GM18507 (cell line): ENCODE measurements around the gene PARVB.
"Not testable (repeated sequence)": the region's sequence is repeated elsewhere in the genome, so short reads cannot be mapped to it uniquely, and the experiment has no call there.

Source experiments
- DNase-seq: peaks from one replicate; pipeline ENCODE4 v3.0.0; 2011; ENCODE audit warnings: low read depth; ENCODE audit not compliant: insufficient read length; ENCODE audit errors: extremely low spot score
- FAIRE-seq: peaks from 2 replicates; lab custom pipeline; 2011; peaks lifted over from hg19 to GRCh38; lab: Jason Lieb, UNC

The PARVB gene

DNA sequence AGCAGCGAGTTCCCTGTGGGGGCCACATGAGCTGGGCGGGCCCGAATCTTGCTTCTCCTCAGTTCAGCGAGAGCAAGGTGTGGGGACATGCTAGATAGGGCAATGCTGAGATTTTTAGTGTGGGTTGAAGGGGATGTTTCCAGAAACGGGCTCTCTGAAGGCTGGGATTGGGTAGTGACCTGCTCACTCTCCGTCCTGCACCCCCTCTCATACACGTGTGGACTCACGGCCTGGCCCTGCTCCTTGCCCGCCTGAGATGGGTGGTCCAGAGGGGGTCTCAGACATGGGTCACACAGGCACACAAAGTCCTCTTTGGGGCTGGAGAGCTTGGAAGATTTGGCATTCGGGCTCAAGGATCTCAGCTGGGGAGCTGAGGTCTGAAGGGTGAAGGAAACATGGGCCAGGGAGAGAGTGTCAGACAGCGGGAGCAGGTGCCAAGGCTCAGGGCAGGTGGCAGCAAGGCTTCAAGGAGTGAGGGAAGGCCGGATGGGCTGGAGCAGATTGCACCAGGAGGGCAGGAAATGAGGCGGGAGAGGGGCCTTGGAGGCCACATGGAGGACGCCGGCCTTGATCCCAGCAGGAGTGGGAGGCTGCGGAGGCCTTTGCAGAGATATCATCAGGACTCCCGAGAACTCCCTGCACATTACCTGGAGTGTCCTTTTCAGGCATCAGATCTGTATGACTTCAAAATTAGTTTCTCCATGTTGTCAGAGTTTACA, 74.1 kb downstream of the PARVB start:
- no peak for FAIRE-seq

DNA sequence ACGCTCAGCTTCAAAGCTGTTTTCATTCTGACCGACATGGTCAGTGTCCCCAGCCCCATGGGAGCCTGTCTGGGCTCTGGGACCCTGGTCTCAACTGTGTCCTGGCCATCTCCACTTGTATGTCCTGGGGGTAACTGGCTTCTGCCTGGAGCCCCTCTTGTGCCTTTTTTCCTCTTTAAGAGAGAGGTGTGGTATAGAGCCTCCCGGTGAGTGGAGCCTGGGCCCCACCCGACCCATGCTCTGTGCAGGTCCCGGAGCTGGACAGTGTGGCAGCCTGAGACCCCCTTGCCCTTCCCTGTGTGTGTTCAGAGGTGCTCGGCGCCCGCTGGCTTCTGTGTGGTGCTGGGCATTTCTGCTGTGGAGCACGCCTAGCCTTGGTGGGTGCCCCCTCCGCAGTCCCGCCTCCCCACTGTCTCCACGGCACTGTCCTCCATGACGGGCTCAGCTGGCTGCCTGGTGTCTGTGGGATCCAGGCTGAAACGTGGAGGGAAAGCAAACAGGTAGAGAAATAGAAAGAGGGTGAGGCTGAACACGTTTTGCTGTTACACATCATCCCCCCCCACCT, 74.9 kb downstream of the PARVB start:
- DNase-seq (no peak), FAIRE-seq (no peak)

More for the DNA sequence above, 74.1 kb downstream of the PARVB start:
- no peak for DNase-seq

DNA sequence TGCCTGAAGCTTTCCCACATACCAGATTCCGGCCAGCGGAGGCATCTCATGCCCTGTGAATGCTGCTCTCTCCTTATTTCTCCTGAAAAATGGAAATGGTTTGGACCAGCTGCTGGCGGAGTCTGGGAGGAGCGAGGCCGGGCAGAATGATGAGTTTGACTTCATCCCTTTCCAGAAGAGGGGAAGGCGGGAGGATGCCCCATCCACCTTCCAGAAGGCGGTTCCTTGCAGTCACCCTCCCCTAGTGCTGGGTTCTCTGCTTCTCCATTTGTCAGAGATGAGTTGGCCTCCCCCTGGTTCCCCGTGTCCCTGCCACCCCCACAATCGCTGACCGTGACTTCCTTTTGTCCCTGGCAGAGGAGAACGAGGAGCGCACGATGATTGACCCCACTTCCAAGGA, 75.6 kb downstream of the PARVB start:
- FAIRE-seq (no peak), DNase-seq (no peak)

DNA sequence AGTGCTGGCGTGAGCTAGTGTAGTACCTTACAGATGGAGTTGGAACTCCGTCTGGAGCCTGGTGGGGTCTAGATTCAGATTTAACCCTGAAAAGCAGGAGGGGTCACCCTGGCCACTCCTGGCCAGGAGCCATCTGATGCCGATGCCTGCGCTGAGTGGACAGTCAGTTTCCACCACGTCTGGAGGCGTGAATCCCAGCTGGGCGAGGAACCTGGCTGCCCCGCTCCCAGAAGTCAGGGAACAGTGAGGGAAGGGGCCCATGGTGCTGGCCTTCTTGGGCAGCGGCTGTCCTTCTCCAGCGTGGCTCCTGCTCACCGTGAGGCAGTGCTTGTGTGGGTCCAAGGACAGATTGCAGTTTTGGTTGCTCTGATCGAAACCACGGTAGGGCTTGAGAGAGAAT, 76.3 kb downstream of the PARVB start:
- DNase-seq, result no peak
- no peak for FAIRE-seq

DNA sequence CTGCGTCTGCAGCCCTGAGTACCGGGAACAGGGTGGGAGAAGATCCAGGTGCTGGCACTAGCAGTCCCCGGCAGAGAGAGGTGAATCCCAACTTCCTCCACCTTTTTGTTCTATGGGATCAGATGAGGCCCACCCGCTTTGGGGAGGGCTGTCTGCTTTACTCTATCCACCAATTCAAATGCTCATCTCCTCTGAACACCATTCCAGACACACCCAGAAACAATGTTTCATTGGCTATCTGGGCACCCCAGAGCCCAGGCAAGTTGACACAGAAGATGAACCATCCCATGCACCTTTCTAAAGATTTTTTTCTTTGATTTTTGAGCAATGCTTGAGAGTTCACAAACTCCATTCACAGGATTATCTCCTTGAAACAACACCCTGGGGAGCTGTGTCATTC, 78.0 kb downstream of the PARVB start:
- DNase-seq, result no peak
- FAIRE-seq, result no peak

DNA sequence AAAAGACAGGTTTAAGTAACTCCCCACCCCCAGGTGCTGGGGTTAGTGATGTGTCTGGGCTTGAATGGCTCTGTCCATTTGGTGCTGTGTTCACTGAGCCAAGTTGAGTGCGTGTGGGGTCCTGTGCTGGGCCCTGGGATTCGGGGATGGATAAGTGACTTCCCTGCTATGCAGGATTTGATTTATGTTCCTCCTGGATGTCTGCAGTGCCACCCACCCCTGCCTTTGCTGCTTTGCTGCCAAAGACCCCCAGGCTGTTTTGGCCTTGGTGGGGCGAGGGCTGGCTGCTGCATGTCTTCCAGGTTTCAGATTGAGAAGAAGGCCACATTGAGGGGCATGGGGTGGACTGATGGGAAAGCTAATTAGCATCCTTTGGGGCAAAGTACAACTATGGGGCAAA, 78.8 kb downstream of the PARVB start:
- DNase-seq (no peak), FAIRE-seq (no peak)

DNA sequence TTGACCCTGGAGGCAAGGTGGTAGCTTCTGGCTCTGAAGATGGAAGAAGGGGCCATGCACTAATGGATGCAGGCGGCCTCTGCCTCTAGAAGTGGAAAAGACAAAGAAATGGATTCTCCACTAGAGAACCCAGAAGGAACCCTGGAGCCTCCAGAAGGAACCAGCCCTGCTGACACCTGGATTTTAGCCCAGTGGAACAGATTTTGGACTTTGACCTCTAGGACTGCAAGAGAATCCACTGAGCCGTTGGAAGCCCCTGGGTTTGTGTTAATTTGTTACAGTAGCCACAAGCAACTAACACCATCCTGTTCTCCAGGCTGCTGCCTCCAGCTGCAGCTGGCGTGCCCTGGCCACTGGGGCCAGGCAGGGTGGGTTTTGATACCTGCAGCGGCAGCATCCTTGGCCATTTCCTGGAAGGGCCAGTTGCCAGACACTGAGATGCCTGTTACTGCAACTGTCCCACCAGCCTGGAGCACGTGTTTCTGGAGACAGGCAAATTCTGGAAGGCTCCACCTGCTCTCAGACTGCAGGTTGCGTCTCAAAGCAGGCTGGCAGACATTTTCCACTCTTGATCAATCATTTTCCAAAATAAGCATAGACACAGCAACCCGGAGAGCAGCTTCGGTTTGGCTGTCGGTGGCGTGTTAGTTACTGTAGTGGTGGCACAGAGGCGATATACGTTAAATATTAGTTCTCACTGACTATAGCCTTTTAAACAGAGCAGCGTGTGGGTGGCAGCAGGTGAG, 79.8 kb downstream of the PARVB start:
- no peak for DNase-seq
- no peak for FAIRE-seq

DNA sequence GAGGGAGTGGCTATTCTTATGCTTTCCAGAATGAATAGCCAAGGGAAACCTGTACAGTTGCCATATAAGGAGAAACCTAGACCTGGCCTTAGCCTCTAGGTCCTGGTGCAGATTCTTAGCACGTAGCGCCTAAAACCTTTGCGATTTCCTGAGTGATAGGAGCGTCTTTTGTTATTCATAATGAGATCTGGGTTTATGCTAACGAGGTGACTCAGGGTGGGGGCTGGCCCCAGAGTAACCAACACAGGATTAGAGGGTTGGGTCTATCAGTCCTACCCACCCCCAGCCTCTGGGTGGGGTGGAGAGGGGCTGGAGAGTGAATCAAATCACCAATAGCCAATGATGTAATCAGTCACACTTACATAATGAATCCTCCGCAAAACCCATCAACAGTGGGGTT, 83.2 kb downstream of the PARVB start:
- DNase-seq (no peak), FAIRE-seq (no peak)

DNA sequence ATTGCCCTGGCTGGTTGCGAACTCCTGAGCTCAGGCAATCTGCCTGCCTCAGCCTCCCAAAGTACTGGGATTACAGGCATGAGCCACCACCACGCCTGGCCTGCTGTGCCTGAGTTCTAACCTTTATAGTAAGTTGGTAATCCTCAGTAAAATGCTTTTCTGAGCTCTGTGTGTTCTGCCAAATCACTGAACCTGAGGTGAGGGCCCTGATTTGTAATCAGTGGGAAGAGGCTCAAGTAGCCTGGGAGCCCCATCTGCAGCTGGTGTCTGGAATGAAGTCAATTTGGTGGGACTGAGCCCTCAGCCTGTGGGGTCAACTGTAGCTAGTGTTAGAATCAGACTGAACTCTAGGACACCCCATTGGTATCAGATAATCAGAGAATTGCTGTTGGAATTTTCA, 84.0 kb downstream of the PARVB start:
- no peak for DNase-seq
- FAIRE-seq, result no peak

DNA sequence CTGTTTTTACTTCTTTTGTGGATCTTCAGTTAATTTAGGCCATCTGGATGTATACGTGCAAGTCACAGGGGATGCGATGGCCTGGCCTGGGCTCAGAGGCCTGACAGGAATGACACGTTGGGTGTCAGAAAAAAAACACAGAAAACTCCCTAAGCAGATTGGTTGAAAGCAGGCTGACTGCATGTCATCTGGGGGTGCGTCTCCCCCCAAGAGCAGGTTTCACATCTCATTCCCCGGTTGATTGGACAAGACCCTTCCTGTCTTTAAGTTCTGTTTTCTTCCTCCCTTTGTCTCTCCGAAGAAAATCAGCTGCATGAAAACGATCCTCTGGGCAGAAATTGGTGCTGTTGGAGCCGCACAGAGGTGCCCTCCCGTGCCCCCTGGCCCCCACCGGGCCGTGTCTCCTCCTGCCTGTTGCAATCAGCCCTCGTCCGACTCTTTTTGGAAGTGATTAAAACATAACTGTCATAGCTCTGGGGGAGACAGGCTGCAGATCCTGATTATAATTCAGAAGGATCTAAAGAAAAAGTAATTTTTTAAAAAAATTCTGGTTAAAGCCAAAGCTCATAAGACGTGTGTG, 84.8 kb downstream of the PARVB start:
- DNase-seq, result no peak
- no peak for FAIRE-seq

DNA sequence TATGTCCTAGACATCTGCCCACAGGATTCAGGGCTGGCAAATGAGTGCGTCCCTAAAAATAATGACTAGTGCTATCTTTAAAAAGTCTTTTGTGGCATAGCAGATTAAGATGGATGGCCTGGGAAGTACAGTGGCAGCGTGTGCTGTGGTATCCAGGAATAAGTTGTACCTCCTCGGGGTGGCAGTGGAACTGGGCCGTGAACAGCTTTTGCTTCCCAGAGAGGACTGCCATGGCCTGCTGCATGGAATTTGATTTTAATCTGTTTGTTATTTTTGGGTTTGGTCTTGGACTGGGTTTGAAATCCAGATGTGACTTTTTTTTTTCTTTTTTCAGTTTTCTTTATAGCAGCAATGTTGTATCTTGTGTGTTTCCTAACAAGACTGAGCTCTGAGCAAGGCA, 85.3 kb downstream of the PARVB start:
- DNase-seq (no peak), FAIRE-seq (no peak)

DNA sequence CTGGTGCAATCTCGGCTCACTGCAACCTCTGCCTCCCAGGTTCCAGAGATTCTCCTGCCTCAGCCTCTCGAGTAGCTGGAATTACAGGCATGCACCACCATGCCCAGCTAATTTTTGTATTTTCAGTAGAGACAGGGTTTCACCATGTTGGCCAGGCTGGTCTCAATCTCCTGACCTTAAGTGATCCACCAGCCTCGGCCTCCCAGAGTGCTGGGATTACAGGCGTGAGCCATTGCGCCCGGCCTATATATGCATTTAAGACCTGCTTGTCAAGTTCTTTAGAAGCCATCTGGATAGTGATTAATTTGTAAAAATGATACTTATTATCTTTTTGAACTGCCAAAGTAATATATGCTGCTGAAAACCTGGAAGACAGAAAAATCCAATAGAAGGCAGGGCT, 86.6 kb downstream of the PARVB start:
- DNase-seq, FAIRE-seq: not testable (repeated sequence)

DNA sequence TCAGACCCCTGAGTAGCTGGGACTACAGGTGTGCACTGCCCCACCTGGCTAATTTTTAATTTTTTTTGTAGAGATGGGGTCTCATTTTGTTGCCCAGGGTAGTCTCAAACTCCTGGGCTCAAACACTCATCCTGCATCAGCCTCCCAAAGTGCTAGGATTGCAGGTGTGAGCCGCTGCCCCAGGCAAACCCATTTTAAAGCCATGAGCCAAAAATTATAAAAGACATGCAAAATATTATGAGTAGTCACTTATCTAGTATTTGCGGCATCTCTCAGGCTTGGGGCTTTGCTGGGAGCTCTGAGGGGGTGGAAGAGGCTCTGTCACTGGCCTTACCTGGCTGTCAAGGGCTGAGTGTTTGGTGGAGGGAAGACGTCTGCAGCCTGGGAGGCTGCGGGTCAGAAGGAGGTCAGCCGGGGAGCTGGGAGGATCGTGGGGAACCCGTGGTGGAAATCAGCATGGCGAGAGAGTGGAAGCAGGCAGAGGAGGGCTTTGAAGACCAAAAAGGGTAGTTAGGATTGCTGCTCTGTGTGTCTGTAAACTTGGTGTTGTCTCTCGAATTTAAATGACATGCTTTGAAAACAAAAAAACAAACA, 87.6 kb downstream of the PARVB start:
- no peak for FAIRE-seq
- no peak for DNase-seq

DNA sequence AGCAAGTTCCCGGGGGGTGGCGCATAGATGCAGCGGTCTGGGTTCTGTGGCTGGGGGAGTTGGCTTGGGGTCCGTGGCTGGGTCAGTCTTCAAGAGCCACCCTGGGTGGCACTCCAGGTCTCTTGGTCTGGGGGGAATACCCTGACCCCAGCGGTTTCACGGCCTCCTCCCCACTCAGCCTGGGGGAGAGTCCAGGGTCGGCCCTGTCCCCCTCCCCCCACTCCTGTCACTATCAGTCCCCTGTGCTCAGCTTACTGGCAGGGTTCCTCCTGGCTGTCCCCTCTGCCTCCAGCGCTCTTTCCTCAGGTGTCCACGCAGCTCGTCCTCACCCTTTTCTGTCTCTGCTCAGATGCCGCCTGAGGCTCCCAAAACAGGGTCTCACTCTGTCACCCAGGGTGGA, 88.1 kb downstream of the PARVB start:
- FAIRE-seq (no peak), DNase-seq (no peak)

DNA sequence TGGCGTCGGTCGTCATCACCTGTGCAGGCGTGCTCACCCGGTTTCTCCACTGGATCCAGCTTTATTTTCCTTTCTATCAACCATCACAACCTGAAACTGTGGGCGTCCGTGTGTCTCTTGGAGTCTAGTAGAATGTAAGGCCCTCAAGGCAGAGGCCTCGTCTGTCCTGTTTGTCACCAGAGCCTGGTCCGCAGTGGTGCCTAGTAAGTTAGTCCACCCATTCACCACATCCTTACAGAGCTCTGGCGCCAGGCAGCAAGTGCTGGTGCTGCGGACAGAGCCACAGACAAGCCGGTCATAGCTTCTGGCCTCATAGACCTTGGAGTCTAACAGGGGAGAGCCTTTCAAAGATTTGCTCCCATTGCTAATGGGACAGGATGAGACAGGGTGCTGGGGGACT, 92.2 kb downstream of the PARVB start:
- FAIRE-seq (no peak), DNase-seq (no peak)

DNA sequence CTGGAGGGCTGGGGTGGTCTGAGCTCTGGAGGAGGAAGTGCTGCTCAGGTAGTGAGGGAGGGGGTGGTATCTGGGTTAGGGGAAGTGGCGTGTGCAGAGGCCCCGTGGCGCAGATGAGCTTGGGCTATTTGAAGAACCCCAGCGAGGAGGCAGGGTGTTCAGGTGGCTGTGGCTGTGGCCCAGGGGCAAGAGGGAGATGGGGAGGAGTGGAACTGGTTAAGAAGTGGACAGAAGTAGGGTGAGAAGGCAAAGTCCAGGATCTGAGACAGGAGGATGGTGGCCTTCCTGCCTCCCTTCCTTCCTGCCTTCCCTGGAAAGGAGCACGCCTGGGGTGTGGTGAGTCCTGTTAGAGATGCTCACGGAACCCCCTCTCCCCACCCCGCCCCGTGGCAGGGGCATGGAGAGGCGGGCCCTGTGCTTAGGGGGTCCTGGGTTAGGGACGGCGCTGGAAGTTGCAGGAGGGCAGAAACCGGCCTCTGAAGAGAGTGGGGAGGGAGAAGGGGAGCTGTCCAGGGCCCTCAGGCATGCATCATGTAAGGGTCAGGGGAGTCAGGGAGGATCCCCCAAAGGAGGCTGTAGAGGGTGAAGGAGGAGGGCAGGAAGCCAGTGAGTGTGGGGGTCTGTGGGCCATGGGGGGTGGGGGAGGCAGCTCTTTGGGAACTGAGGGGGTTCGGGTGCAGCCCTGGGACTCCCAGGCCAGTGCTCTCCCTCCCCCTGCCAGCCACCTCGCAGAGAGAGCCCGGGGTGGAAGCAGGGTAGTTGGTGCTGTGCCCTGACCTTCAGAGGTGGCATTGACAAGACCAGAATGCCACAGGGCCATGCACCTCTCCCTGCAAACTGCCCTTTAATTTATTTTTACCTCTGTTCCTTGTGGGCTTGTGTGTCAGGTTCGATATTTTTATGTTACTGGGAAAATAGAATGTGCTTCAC, 92.9 kb downstream of the PARVB start:
- DNase-seq, result no peak
- FAIRE-seq, result no peak

DNA sequence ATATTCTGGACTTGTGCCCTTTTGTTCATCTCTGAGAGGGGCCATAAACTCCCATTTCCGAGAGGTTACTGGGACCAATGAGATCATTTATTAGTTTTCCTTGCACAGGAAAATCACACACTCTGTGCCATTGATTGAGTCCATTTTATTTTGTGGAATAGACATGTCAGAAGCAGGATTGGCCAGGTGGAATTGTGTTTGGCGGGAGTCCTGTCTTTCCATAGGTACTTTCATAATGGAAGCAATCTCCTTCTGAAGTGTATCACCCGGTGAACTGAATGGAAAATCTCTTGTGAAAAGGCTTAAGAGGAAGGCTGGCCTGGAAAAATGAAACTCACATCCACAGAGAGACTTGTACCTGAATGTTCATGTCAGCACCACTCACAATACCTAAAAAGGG, 93.6 kb downstream of the PARVB start:
- DNase-seq (no peak), FAIRE-seq (no peak)

DNA sequence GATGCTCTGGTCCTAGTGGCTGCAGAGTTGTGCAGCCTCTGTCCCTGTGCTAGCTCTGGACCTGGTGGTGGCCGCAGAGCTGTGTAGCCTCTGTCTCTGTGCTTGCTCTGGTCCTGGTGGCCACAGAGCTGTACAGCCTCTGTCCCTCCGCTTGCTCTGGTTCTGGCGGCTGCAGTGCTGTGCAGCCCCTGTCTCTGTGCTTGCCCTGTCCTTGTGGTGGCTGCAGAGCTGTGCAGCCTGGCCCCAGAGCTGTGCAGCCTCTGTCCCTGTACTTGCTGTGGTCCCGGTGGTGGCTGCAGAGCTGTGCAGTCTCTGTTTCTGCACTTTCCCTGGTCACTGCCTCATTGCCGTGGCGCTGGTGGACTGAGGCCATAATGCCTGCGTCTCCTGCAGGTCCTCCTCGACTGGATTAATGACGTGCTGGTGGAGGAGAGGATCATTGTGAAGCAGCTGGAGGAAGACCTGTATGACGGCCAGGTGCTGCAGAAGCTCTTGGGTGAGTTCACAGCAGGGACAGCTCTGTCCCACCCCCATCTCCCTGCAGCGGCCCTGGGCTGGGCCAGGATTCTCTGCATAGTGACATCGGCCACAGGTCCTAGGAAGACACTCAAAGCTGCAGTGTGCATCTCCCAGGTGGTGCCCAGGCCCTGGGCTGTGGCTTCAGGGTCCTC, 94.7 kb downstream of the PARVB start:
- DNase-seq, result no peak
- no peak for FAIRE-seq
